IPS DF 6.9 (cell line): Measurements from ENCODE around the gene RTP2.

Experiments used
- DNase-seq: peaks from one replicate; pipeline ENCODE4 v3.0.0-alpha.2; 2013; ENCODE audit warnings: low read depth, low spot score
- H3K27ac ChIP-seq: one replicate; pipeline ENCODE4 v1.5.1; 2013; ENCODE audit warnings: low read length, control low read depth
- H3K27me3 ChIP-seq: 2 replicates; pipeline ENCODE4 v1.6.1; 2013; ENCODE audit warnings: mild to moderate bottlenecking, low read length; ENCODE audit not compliant: control insufficient read depth, insufficient read depth
- H3K36me3 ChIP-seq: 2 replicates; pipeline ENCODE4 v1.6.1; 2013; ENCODE audit warnings: low read length; ENCODE audit not compliant: control insufficient read depth, insufficient read depth
- H3K4me1 ChIP-seq: 2 replicates; pipeline ENCODE4 v1.6.1; 2013; ENCODE audit warnings: low read length; ENCODE audit not compliant: control insufficient read depth, insufficient read depth
- H3K4me3 ChIP-seq: 2 replicates; pipeline ENCODE4 v1.5.1; 2013; ENCODE audit warnings: mild to moderate bottlenecking, low read length
- H3K9me3 ChIP-seq: 2 replicates; pipeline ENCODE4 v1.6.1; 2013; ENCODE audit warnings: low read length, inconsistent platforms; ENCODE audit not compliant: control insufficient read depth, insufficient read depth
- WGBS: extraction: QIAGEN DNeasy Blood & Tissue Kit; methylation state at CpG from one replicate; pipeline ENCODE4 v1.1.7; 2013; ENCODE audit warnings: mixed read lengths, missing lambda C conversion rate; ENCODE audit not compliant: insufficient read length, insufficient coverage; 5-methylcytosine and 5-hydroxymethylcytosine counted together

Gene RTP2

DNA sequence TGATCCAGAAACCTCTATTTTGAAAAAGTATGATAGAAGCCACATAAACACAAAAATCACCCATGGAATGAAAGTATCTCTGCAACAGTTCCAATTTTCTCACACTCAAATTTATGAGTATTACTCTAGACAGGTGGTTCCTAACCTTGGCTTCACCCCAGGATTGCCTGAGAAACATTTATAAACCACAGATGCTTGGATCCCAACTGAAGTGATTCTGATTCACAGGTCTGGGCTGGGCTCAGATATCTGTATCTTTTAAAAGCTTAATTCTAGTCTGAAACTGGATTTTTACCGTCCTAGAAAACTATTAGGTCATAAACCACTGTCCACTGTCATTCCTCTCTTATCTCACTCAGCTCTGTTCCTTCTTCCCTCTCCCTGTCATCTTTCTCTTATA is 24.8 kb downstream of the RTP2 start:
- no peak for DNase-seq
- Histone ChIP-seq H3K27me3 (no peaks in the 10 kb centered on the region; the same call in 1 of the 2 replicates), H3K4me1 (no peaks in the 10 kb centered on the region; the same call in 1 of the 2 replicates), H3K4me3 (no peak overlapping the region), H3K27ac (no peak overlapping the region), H3K36me3 (no peaks in the 10 kb centered on the region), H3K9me3 (no peaks in the 10 kb centered on the region)
- WGBS: no CpG with 5 or more reads among the region's 1 CpG

DNA sequence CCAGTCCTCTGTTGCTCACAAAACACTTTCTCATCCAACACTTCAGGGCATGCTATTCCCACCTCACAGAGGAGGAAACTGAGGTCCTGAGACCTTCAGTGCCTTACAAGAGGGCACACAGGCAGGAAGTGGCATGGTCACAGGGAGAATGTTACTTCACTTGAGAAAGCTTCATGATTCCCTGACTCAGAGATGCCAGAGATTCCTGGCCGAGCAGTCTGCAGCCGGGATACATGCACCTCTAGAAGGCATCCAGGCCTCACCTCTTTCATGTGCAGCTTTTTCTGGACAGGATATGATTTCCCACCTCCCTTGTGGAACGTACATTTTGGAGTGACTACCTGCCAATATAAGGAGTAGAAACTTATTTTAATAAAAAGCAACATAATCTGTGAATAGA is 29.3 kb downstream of the RTP2 start:
- H3K27me3 ChIP-seq: peaks cover 1% of the 10 kb centered on the region; the same call in 1 of the 2 replicates
- H3K9me3 ChIP-seq: no peaks in the 10 kb centered on the region
- H3K27ac ChIP-seq: no peak overlapping the region
- H3K36me3 ChIP-seq: no peaks in the 10 kb centered on the region
- WGBS: no CpG with 5 or more reads among the region's 3 CpGs
- H3K4me3 ChIP-seq: no peak overlapping the region
- no peak for DNase-seq
- H3K4me1 ChIP-seq: no peaks in the 10 kb centered on the region

DNA sequence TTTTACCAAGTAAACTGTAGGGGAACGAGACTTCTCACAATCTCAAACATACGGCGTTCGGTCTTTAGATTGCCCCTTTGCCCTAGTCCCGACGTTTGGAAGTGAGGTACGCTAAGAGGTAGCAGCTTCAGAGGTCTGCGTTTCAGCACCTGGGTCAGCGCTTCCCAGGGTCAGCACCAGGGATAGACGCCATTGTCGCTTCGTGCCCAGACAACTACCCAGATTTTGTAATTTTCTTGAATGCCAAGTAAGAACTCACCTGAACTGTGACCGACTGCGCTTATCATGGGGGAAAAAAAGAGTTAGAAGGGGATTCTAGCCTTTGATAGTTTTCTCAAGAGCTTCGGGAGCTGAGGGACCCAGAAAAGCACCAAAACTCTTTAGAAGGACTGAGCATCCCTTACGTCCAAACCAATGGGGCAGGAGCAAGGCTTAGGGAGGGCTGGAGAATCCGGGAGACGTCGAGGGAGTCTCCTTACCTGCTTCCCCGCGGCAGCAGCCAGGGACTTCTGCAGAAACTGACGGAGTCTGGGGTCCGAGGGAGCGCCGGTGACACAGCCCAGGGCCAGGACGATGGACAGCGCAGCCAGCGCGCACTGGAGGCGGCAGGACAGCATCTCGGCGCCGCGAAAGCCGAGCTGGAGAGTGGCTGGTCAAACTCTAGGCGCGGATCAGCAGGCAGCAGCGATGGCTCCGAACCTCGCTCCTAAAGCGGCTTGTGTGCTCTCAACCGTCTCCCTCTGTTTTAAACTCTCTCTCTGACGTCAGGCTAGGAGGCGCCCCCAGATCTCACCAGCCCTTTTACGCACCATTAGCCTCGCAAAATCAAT is 32.5 kb downstream of the RTP2 start, which contains the start of gene SST:
SST (minus strand) TSS at position 720 of the 830 bp plus-strand sequence; CDS start at position 617, 103 bp downstream.
- peak; percentile 85 for DNase-seq
- Histone ChIP-seq H3K4me1 (no peaks in the 10 kb centered on the region), H3K9me3 (no peaks in the 10 kb centered on the region), H3K36me3 (no peaks in the 10 kb centered on the region), H3K27ac (no peak within 1 kb of the TSS), H3K4me3 (no peak within 1 kb of the TSS), H3K27me3 (peaks cover 1% of the 10 kb centered on the region; the same call in 1 of the 2 replicates)
- WGBS: no CpG with 5 or more reads among the region's 46 CpGs

DNA sequence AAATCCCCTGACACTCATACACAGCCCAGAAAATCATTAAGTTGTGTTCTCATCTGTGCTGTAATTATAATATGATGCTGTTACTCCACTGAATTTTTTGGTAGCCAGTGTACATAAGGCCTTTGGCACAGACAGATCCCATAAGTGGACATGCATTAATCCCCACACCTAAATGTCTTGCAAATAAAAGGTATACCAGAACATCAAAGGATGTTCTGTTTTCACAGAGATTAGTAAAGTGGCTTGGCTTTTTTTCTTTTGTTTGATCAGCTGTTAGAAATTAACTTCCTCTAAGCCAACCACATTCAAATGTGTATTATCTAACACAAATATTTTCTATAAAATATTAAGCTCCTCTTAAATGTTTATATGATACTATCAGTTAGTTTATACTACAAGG is 34.8 kb downstream of the RTP2 start:
- Histone ChIP-seq H3K36me3 (no peaks in the 10 kb centered on the region), H3K4me1 (no peaks in the 10 kb centered on the region), H3K27ac (no peak overlapping the region), H3K9me3 (no peaks in the 10 kb centered on the region), H3K27me3 (peaks cover 1% of the 10 kb centered on the region; the same call in 1 of the 2 replicates), H3K4me3 (no peak overlapping the region)
- DNase-seq: no peak

DNA sequence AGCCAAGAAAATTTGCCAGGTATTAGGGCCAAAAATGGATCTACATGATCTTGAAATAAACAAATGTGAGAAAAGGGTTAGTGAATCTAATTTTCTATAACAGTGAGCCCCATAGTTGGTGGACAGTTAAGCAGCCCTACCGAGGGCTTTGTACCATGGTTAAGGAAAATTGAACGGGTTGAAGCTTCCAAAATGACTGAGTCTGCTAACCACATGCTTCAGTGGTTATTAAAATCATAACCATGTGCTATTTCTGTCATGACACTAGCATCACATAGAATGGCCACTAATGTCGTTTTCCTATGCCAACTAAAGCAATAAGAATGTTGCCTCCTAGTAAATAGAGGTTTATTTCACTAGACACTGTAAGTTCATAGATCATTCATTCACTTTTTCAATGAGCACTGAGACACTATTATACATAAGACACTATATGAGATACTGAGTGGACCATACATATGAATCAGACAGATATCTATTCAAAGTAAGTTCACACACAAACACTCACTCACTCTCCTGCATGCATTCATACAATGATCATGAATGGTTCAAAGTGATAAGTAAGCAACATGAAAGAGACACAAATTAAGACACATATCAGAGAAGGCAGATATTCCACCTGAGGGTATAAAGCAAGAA is 36.5 kb downstream of the RTP2 start:
- H3K27ac ChIP-seq: no peak overlapping the region
- H3K36me3 ChIP-seq: no peaks in the 10 kb centered on the region
- WGBS: no CpG with 5 or more reads among the region's 3 CpGs
- H3K27me3 ChIP-seq: no peaks in the 10 kb centered on the region
- H3K9me3 ChIP-seq: no peaks in the 10 kb centered on the region
- no peak for DNase-seq
- no peaks in the 10 kb centered on the region for H3K4me1 ChIP-seq
- no peak overlapping the region for H3K4me3 ChIP-seq

DNA sequence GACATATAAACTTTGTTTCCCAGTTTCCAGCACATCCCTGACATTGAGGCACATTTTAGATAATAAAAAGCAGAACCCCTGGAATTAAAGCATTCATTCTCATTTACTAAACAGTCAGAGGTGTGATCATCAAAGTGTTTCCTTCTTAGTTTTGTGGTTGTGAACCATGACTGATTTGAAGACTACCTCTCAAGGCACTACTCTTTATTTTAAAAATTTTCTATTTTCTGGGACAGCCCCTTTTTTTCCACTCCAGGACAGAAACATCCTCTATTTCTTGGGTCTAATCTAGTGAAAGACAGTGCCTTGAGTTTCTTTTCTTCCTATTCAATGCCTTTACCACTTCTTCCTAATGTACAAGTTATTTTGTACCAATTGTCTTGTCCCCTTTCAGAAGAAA is 37.3 kb downstream of the RTP2 start:
- no peaks in the 10 kb centered on the region for H3K4me1 ChIP-seq
- no peak overlapping the region for H3K27ac ChIP-seq
- no peak overlapping the region for H3K4me3 ChIP-seq
- no peak for DNase-seq
- H3K9me3 ChIP-seq: no peaks in the 10 kb centered on the region
- no peaks in the 10 kb centered on the region for H3K27me3 ChIP-seq
- no peaks in the 10 kb centered on the region for H3K36me3 ChIP-seq

DNA sequence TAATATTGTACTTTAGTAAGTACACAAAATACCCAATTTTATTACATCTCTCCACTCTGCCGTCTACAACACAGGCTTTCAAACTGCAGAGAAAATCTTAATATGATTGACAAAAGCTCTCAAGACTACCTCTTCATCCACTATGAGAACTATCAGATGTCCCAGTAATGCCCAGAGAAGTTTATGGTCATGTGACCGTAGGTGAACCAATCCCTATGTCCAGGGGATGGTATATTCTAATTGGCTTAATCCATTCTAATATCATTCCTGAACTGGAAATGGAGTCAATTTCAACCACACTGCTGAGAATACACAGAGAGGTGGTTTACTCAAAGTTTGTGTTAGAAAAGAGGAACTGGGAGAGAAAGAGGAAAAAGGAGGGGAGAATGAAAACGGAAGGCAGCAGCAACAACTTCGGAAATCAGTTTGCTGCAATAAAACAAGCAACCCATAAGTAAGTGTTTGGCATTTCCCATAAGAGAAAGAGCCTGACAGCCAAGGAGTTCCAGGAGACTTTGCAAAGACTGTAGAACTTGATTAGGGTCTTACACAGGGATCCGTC is 39.4 kb downstream of the RTP2 start:
- no peak overlapping the region for H3K4me3 ChIP-seq
- H3K27ac ChIP-seq: no peak overlapping the region
- DNase-seq: no peak
- WGBS: no CpG with 5 or more reads among the region's 5 CpGs
- H3K36me3 ChIP-seq: no peaks in the 10 kb centered on the region
- no peaks in the 10 kb centered on the region for H3K9me3 ChIP-seq
- no peaks in the 10 kb centered on the region for H3K27me3 ChIP-seq
- H3K4me1 ChIP-seq: no peaks in the 10 kb centered on the region

DNA sequence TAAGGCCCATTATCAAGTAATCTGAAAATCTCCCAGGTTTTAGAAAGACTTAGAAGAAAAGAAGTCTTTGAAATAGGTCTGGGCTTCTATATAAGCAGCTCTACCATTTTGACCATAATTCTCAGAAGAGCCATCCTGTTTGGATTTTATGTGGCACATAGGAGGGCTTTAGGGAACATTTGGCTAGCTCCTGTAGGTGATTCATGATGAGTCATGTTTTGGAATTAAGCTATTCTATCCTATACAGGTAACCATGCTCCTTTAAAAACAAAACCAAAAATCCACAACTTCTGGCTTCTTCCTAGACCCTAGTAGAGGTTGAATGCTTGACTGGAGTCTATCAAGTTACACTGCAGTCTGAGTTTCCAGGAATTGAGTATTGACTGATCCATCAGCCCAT is 41.1 kb downstream of the RTP2 start:
- Histone ChIP-seq H3K36me3 (no peaks in the 10 kb centered on the region), H3K9me3 (no peaks in the 10 kb centered on the region), H3K4me1 (no peaks in the 10 kb centered on the region), H3K27ac (no peak overlapping the region), H3K27me3 (no peaks in the 10 kb centered on the region), H3K4me3 (no peak overlapping the region)
- no peak for DNase-seq

DNA sequence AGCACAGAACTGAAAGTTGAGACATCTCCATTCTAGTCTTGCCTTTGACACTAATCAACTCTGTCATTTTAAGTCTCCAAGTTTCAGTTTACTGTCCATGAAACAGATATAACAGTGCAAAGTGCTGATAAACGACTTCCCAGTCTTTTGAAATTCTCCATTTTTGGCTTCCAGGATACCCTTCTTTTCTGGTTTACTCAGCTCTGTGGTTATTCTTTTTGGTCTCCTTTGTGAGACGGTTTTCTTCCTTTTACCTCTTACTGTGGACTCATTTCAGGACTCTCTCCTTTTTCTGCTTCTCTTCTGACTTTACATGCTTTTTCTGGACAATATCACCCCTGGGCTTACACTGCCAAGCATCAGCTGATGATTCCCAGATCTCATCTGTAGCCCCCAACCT is 51.1 kb downstream of the RTP2 start:
- Histone ChIP-seq H3K27me3 (no peaks in the 10 kb centered on the region), H3K36me3 (no peaks in the 10 kb centered on the region), H3K27ac (no peak overlapping the region), H3K9me3 (no peaks in the 10 kb centered on the region), H3K4me3 (no peak overlapping the region), H3K4me1 (no peaks in the 10 kb centered on the region)
- WGBS: no CpG with 5 or more reads among the region's 2 CpGs
- no peak for DNase-seq
